T-helper 17 cell (primary cell): ENCODE data around the gene PMM2. TPM values are rescaled to one million over a fixed set of nuclear protein-coding genes. Genes with fewer than 3 reads are reported as not detected.
"Not testable (repeated sequence)": the region's sequence is repeated elsewhere in the genome, so short reads cannot be mapped to it uniquely, and the experiment has no call there.

ENCODE experiments used
- ATAC-seq: fragments of 150-1000 bp; cut with Tn5 transposase; 2 replicates; pipeline ENCODE4 v1.10.0; 2021; ENCODE audit warnings: mild to moderate bottlenecking, moderate library complexity
- DNase-seq, 3 donors: peaks; one replicate each; pipeline versions ENCODE4 v3.0.0 to v3.0.0-alpha.2; 2020 to 2021
- H3K9me3 ChIP-seq: one replicate; pipeline ENCODE4 v1.7.0; 2013; ENCODE audit warnings: low read length, mild to moderate bottlenecking; ENCODE audit not compliant: control insufficient read depth, poor library complexity, severe bottlenecking
- H3K27ac Mint-ChIP-seq: one replicate; pipeline ENCODE4 v1.8.0; 2022; ENCODE audit warnings: mild to moderate bottlenecking, moderate library complexity, mixed read lengths
- H3K27me3 Mint-ChIP-seq: one replicate; pipeline ENCODE4 v1.8.0; 2022; ENCODE audit warnings: mixed read lengths
- H3K36me3 Mint-ChIP-seq: one replicate; pipeline ENCODE4 v1.8.0; 2022; ENCODE audit warnings: low read depth, mixed read lengths
- H3K4me1 Mint-ChIP-seq: one replicate; pipeline ENCODE4 v1.8.0; 2022; ENCODE audit warnings: mild to moderate bottlenecking, mixed read lengths
- H3K4me3 Mint-ChIP-seq: one replicate; pipeline ENCODE4 v1.8.0; 2022; ENCODE audit warnings: mild to moderate bottlenecking, moderate library complexity, mixed read lengths
- total RNA-seq, 4 donors: library from RNA in 2 of 4; stranded (reverse) in 2 of 4; gene quantifications; one replicate each; pipeline ENCODE4 v1.2.3 and lab custom pipeline; 2022 to 2026

Gene PMM2
- total RNA-seq, 2 donors from 2014 or later, result 35.8 to 40.6 TPM

- H3K9me3 ChIP-seq, result no peaks in the 10 kb centered on the region
- H3K27me3 Mint-ChIP-seq, result no peaks in the 10 kb centered on the region
- no peak for DNase-seq
- no peak for ATAC-seq
- peaks cover 4% of the 10 kb centered on the region for H3K36me3 Mint-ChIP-seq
- no peaks in the 10 kb centered on the region for H3K4me1 Mint-ChIP-seq
- no peak overlapping the region for H3K4me3 Mint-ChIP-seq
- no peak overlapping the region for H3K27ac Mint-ChIP-seq
Observed at GRCh38 chr16:8764525-8765250, 33.0 kb upstream of the PMM2 start.

GRCh38 chr16:8767176-8767575 is 30.5 kb upstream of the PMM2 start:
- DNase-seq, result no peak
- no peak for ATAC-seq
- Mint-ChIP-seq H3K4me3 (no peak overlapping the region), H3K36me3 (no peaks in the 10 kb centered on the region), H3K4me1 (no peaks in the 10 kb centered on the region), H3K27ac (no peak overlapping the region), H3K27me3 (no peaks in the 10 kb centered on the region)
- no peaks in the 10 kb centered on the region for H3K9me3 ChIP-seq

DNA sequence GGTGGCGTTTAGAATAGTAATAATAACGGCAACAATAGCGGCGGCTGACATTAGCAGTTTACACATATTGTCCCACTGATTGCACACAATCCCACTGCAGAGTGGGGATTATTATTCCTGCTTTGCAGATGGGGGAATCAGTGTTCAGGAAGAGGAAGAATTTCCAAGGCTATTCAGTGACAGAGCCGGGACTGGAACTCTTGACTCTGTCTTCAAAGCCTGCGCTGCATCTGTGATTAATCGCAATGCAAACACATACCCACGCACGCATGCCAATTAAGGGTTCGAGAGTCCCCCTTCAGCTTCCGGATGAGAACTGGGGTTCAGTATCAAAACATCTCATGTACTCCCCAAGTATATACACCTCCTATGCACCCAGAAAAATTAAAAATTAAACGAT is 29.4 kb upstream of the PMM2 start:
- no peak for ATAC-seq
- no peaks in the 10 kb centered on the region for H3K36me3 Mint-ChIP-seq

GRCh38 chr16:8768692-8769091 is 28.9 kb upstream of the PMM2 start:
- Mint-ChIP-seq H3K4me3 (no peak overlapping the region), H3K27me3 (no peaks in the 10 kb centered on the region), H3K36me3 (peaks cover 3% of the 10 kb centered on the region), H3K27ac (no peak overlapping the region), H3K4me1 (no peaks in the 10 kb centered on the region)
- DNase-seq (no peak), ATAC-seq (no peak)
- no peaks in the 10 kb centered on the region for H3K9me3 ChIP-seq

More for the DNA sequence above, 29.4 kb upstream of the PMM2 start:
- H3K9me3 ChIP-seq, result no peaks in the 10 kb centered on the region
- DNase-seq, result no peak
- H3K27ac Mint-ChIP-seq, result no peak overlapping the region
- no peaks in the 10 kb centered on the region for H3K27me3 Mint-ChIP-seq
- no peaks in the 10 kb centered on the region for H3K4me1 Mint-ChIP-seq
- H3K4me3 Mint-ChIP-seq, result no peak overlapping the region

DNA sequence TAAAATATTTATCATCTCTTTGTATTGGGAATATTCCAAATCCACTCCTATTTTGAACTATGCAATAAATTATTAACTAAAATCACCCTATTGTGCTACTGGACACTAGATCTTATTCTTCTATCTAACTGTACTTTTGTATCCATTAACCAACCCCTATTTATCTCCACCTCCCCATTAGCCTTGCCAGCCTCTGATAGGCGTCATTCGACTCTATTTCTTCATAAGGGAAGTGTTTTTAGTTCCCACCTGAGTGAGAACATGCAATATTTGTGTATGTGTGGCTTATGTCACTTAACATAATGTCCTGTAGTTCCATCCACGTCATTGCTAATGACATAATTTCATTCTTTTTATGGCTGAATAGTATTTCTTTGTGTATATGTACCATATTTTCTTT is 24.1 kb upstream of the PMM2 start:
- no peak overlapping the region for H3K27ac Mint-ChIP-seq

DNA sequence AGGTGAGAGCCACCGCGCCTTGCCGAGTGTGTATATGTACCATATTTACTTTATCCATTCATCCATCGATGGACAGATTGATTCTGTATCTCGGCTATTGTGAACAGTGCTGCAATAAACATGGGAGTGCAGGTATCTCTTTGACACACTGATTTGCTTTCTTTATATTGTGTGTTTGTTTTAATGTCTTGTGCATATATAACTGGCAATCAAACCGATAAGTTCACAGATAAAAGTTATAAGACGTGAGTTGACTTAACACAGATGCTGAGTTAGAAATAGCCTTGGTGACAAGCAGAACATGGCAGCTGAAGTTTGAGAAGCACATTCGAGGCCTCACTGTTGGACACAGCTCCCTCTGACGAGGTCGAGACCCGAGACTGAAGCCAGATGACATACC is 23.4 kb upstream of the PMM2 start:
- peaks cover 4% of the 10 kb centered on the region for H3K4me1 Mint-ChIP-seq
- H3K27ac Mint-ChIP-seq, result no peak overlapping the region
- no peak overlapping the region for H3K4me3 Mint-ChIP-seq
- no peaks in the 10 kb centered on the region for H3K27me3 Mint-ChIP-seq
- no peaks in the 10 kb centered on the region for H3K9me3 ChIP-seq
- ATAC-seq (no peak), DNase-seq (no peak)
- H3K36me3 Mint-ChIP-seq, result peaks cover 5% of the 10 kb centered on the region

More for the DNA sequence above, 24.1 kb upstream of the PMM2 start:
- DNase-seq (no peak), ATAC-seq (no peak)
- no peaks in the 10 kb centered on the region for H3K9me3 ChIP-seq
- H3K4me3 Mint-ChIP-seq, result no peak overlapping the region
- no peaks in the 10 kb centered on the region for H3K27me3 Mint-ChIP-seq
- peaks cover 5% of the 10 kb centered on the region for H3K36me3 Mint-ChIP-seq
- peaks cover 4% of the 10 kb centered on the region for H3K4me1 Mint-ChIP-seq

GRCh38 chr16:8775359-8775758 is 22.3 kb upstream of the PMM2 start:
- ATAC-seq, result no peak
- H3K36me3 Mint-ChIP-seq, result peaks cover 5% of the 10 kb centered on the region
- H3K27ac Mint-ChIP-seq, result no peak overlapping the region
- H3K9me3 ChIP-seq, result no peaks in the 10 kb centered on the region
- no peaks in the 10 kb centered on the region for H3K27me3 Mint-ChIP-seq
- no peak for DNase-seq
- H3K4me3 Mint-ChIP-seq, result no peak overlapping the region
- peaks cover 8% of the 10 kb centered on the region for H3K4me1 Mint-ChIP-seq

DNA sequence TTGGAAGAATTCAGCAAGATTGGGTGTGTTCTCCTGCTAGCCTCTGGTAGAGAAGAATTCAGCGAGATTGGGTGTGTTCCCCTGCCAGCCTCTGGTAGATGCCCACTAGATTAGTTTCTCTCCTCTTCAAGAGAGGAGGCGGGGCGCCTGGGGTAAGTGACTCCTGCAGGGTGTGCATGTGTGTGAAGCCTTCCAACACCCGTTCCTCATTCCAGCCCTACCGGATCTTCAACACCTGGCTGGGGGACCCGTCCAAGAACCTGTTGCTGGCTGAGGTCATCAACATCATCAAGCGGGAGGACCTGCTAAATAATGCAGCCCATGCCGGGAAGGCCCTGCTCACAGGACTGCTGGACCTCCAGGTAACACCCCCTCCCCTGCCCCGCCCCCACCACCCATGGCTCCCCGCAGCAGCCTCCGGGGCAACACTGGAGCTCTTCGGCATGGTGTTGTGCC is 21.5 kb upstream of the PMM2 start:
- Mint-ChIP-seq H3K4me1 (peaks cover 8% of the 10 kb centered on the region), H3K4me3 (no peak overlapping the region), H3K27me3 (no peaks in the 10 kb centered on the region), H3K27ac (no peak overlapping the region), H3K36me3 (peaks cover 5% of the 10 kb centered on the region)
- no peak for DNase-seq
- H3K9me3 ChIP-seq, result no peaks in the 10 kb centered on the region
- ATAC-seq, result no peak

DNA sequence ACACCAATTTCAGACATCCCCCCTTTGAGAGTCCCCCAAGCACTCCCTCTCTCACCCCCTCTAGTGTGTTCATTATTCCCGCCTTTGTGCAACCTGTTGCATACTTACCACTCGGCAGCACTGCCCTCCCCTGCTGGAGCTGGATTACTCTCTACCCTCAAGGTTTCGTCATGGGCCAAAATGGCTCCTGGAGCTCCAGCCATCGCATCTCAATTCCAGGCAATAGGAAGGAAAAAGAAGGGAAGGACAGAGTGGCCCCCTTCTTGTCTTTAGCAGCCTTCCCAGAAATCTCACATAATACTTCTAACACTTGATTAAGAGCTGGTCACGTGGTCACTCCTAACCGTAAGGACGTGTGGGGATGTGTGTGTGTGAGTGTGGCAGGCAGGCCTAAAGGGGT is 20.4 kb upstream of the PMM2 start:
- no peak for ATAC-seq
- no peak for DNase-seq
- H3K36me3 Mint-ChIP-seq, result peaks cover 5% of the 10 kb centered on the region
- no peaks in the 10 kb centered on the region for H3K27me3 Mint-ChIP-seq
- H3K4me1 Mint-ChIP-seq, result peaks cover 8% of the 10 kb centered on the region
- no peak overlapping the region for H3K4me3 Mint-ChIP-seq
- no peaks in the 10 kb centered on the region for H3K9me3 ChIP-seq
- H3K27ac Mint-ChIP-seq, result no peak overlapping the region

GRCh38 chr16:8781797-8782196 is 15.8 kb upstream of the PMM2 start:
- no peak overlapping the region for H3K27ac Mint-ChIP-seq
- no peak overlapping the region for H3K4me3 Mint-ChIP-seq

DNA sequence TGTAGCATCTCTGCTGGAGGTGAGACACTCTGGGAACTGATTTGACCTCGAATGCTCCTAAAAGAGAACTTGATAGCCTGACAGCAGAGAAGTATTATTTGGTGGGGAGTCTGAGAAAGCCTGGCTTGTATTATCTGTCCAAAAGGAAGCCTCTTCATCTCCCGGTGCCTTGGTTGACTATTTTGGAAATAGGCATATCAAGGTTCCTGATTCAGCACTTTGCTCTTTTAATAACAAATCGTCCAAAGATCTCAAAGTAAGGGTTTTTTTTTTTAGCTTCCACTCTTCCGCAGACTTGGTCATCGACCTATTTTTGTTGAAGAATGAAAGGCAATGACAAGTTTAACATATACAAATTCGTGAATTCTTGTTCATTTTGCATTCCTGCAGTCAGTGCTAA is 15.0 kb upstream of the PMM2 start:
- Mint-ChIP-seq H3K4me3 (no peak overlapping the region), H3K27me3 (no peaks in the 10 kb centered on the region), H3K36me3 (no peaks in the 10 kb centered on the region), H3K27ac (no peak overlapping the region), H3K4me1 (peaks cover 4% of the 10 kb centered on the region)
- H3K9me3 ChIP-seq, result no peaks in the 10 kb centered on the region
- DNase-seq, result no peak
- ATAC-seq, result no peak

More at GRCh38 chr16:8781797-8782196, 15.8 kb upstream of the PMM2 start:
- DNase-seq (no peak), ATAC-seq (no peak)
- no peaks in the 10 kb centered on the region for H3K27me3 Mint-ChIP-seq
- peaks cover 8% of the 10 kb centered on the region for H3K4me1 Mint-ChIP-seq
- no peaks in the 10 kb centered on the region for H3K9me3 ChIP-seq
- peaks cover 2% of the 10 kb centered on the region for H3K36me3 Mint-ChIP-seq

- no peaks in the 10 kb centered on the region for H3K9me3 ChIP-seq
- ATAC-seq, result no peak
- Mint-ChIP-seq H3K27me3 (no peaks in the 10 kb centered on the region), H3K36me3 (no peaks in the 10 kb centered on the region), H3K4me1 (no peaks in the 10 kb centered on the region), H3K4me3 (no peak overlapping the region), H3K27ac (no peak overlapping the region)
- DNase-seq, result no peak
Observed at GRCh38 chr16:8785408-8785807, 12.2 kb upstream of the PMM2 start.

- H3K36me3 Mint-ChIP-seq, H3K27ac Mint-ChIP-seq, H3K4me1 Mint-ChIP-seq, ATAC-seq, H3K4me3 Mint-ChIP-seq, H3K27me3 Mint-ChIP-seq, H3K9me3 ChIP-seq, DNase-seq: not testable (repeated sequence)
Observed at GRCh38 chr16:8786316-8786715, 11.3 kb upstream of the PMM2 start.

- no peak overlapping the region for H3K4me3 Mint-ChIP-seq
- H3K27me3 Mint-ChIP-seq, result no peaks in the 10 kb centered on the region
- no peaks in the 10 kb centered on the region for H3K36me3 Mint-ChIP-seq
- H3K9me3 ChIP-seq, result no peaks in the 10 kb centered on the region
- H3K4me1 Mint-ChIP-seq, result peaks cover 3% of the 10 kb centered on the region
- no peak for DNase-seq
- peak overlapping the region; percentile 14 for H3K27ac Mint-ChIP-seq
- no peak for ATAC-seq
Observed at GRCh38 chr16:8788578-8789172, 9.0 kb upstream of the PMM2 start.
